Measurements from ENCODE around the gene BSND. TPM values are rescaled to one million over a fixed set of nuclear protein-coding genes. Genes with fewer than 3 reads are reported as not detected.

The BSND gene
- total and polyA plus RNA-seq, 8 donors: not detected

DNA sequence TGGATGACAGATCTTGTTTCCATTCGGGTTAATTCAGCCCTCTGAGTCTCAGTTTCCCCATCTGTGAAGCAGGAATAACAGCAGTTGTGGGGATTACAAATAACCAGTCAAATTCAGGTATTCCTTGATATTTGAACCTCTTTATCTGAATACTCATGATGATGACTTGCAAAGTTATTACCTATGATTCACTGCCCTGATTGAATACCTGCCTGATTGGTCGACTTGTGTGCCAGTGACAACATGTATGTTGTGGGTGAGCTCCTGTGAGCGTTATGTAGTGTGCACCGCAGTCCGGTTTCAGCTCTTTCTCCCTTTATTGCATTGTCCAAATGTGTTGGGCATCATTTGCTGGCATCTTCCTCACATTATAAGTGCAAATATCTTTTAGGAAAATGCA, 27.8 kb upstream of the BSND start:
- DNase-seq: no peak
- TF ChIP-seq EP300 (IDR thresholded peaks at IDR 0.05): no peak
- TF ChIP-seq, protein P1, sequence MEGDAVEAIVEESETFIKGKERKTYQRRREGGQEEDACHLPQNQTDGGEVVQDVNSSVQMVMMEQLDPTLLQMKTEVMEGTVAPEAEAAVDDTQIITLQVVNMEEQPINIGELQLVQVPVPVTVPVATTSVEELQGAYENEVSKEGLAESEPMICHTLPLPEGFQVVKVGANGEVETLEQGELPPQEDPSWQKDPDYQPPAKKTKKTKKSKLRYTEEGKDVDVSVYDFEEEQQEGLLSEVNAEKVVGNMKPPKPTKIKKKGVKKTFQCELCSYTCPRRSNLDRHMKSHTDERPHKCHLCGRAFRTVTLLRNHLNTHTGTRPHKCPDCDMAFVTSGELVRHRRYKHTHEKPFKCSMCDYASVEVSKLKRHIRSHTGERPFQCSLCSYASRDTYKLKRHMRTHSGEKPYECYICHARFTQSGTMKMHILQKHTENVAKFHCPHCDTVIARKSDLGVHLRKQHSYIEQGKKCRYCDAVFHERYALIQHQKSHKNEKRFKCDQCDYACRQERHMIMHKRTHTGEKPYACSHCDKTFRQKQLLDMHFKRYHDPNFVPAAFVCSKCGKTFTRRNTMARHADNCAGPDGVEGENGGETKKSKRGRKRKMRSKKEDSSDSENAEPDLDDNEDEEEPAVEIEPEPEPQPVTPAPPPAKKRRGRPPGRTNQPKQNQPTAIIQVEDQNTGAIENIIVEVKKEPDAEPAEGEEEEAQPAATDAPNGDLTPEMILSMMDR (IDR thresholded peaks at IDR 0.05): no peak
- TF ChIP-seq POLR2A (IDR thresholded peaks at IDR 0.05): no peak
- TF ChIP-seq POLR2AphosphoS5 (IDR thresholded peaks at IDR 0.05): no peak
- Histone ChIP-seq H3K4me1 (peaks cover 0 to 29% (median 10%) of the 10 kb centered on the region in 4 donors), H3K4me3 (no peak overlapping the region), H3K27me3 (no peaks in the 10 kb centered on the region), H3K9me3 (no peaks in the 10 kb centered on the region), H3K36me3 (no peaks in the 10 kb centered on the region), H3K27ac (peak overlapping the region in 1 of 5 donors; percentile 16)
- 78 to 85% (median 82%) methylated on average over 5 of the region's 5 CpGs for WGBS, 5 donors
- intact Hi-C loops (cut with DNase I; ENCODE audit: low total_unique reads): no loop called here

DNA sequence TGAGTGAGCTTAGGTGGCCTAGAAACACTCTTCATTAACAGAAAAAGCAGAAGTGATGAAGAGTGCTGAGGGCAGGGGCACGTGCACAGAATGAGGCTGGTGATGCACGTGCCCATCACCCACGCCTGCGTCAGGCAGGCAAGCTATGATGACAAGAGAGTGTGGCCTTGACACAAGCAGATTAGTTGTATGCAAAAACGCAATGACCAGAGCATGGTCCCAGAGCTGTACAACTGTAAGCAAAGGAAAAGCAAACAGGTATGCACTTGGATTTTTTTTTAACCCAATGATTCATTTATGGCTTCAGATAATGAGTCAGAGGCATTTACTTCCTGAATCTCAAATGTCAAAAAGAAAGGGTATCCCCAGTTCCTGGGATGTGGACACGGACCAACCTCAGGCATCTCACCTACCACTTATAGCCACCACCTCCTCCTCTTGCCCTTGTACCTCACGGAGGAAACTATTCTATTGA, 27.4 kb upstream of the BSND start:
- TF ChIP-seq, protein P1 (IDR thresholded peaks at IDR 0.05): no peak
- peak in 1 of 3 donors; percentile 23 for TF ChIP-seq POLR2AphosphoS5 (IDR thresholded peaks at IDR 0.05)
- WGBS, 5 donors: 53 to 61% (median 55%) methylated on average over 7 of the region's 7 CpGs

DNA sequence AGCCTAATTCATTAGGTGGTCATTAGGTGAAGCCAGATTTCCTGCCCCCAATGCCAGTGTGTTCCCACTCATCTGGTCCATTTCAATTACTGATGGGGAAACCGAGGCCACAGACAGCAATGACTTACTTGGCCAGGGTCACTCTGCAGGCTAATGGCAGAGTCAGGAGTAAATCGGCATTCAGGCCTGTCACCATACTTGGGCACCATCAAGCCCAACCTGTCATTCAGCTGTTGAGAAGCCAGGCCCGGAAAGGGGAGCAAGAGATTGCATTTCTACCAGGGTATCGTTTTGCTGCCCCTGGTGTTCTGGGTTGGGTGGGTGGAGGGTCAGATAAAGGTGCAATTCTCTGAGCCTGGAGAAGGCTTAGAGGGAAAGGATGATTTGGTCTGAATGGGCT, 26.3 kb upstream of the BSND start:
- no peak for DNase-seq

More for the DNA sequence above, 27.4 kb upstream of the BSND start:
- Histone ChIP-seq H3K4me3 (no peak overlapping the region), H3K4me1 (peaks cover 0 to 25% (median 11%) of the 10 kb centered on the region in 4 donors), H3K9me3 (no peaks in the 10 kb centered on the region), H3K36me3 (no peaks in the 10 kb centered on the region), H3K27me3 (no peaks in the 10 kb centered on the region), H3K27ac (peak overlapping the region in 1 of 5 donors; percentile 16)
- intact Hi-C loops (cut with DNase I; ENCODE audit: low total_unique reads): no loop called here
- DNase-seq: peak in 1 of 2 donors; percentile 29

DNA sequence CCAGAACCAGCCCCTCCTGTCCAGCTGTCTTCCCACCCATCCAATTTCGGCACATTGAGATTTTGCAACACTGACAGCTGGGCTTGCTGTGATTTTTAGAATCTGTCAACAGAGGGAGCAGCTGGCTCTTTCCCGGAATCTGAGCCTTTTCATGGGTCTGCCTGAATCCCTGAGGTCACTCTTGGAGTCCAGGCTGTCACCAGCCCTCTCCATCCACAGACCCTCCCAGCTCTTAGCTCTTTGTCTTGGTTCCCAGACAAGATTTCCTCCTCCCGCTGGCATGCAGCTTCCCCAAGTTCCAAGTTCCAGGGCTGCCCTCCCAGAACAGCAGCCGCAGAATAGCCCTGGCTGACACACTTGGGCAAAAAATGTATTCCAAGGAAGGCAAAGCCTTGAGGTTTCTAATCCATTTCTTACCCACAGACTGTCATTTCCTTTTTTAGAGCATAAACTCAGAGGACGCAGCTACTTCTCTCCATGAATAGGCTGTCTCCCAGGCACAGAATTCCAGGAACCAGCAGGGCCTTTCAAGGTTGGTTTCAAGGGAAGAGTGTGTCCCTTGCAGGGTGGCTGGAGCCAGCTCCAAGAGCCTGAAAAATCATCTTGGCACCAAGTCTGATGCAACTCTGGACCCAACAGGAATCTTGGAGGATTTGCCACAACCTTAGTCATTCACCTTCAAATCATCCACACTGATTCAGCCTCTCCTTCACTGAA, 25.4 kb upstream of the BSND start:
- H3K27me3 ChIP-seq: no peaks in the 10 kb centered on the region
- no peak overlapping the region for H3K4me3 ChIP-seq
- peak; percentile 35 to 60 for DNase-seq
- H3K36me3 ChIP-seq: no peaks in the 10 kb centered on the region
- TF ChIP-seq EP300 (IDR thresholded peaks at IDR 0.05): peak; percentile 21
- peak in 2 of 3 donors; percentile 23 to 45 for TF ChIP-seq POLR2AphosphoS5 (IDR thresholded peaks at IDR 0.05)
- TF ChIP-seq POLR2A (IDR thresholded peaks at IDR 0.05): no peak
- TF ChIP-seq, protein P1 (IDR thresholded peaks at IDR 0.05): peak in 2 of 7 experiments; percentile 12 to 21
- peaks cover 0 to 40% (median 22%) of the 10 kb centered on the region in 4 donors for H3K4me1 ChIP-seq
- peak overlapping the region in 4 of 5 donors; percentile 35 to 81 (median 70) for H3K27ac ChIP-seq
- WGBS, 5 donors: 28 to 39% (median 38%) methylated on average over 5 of the region's 5 CpGs
- no peaks in the 10 kb centered on the region for H3K9me3 ChIP-seq
- intact Hi-C loops (cut with DNase I; ENCODE audit: low total_unique reads): no loop called here

More for the DNA sequence above, 26.3 kb upstream of the BSND start:
- intact Hi-C loops (cut with DNase I; ENCODE audit: low total_unique reads): no loop called here
- no peak overlapping the region for H3K4me3 ChIP-seq
- WGBS, 5 donors: 83 to 94% (median 88%) methylated on average over 4 of the region's 4 CpGs
- H3K27me3 ChIP-seq: no peaks in the 10 kb centered on the region
- H3K9me3 ChIP-seq: no peaks in the 10 kb centered on the region
- peaks cover 0 to 33% (median 21%) of the 10 kb centered on the region in 4 donors for H3K4me1 ChIP-seq
- H3K27ac ChIP-seq: peak overlapping the region in 3 of 5 donors; percentile 35 to 81 (median 71)
- no peaks in the 10 kb centered on the region for H3K36me3 ChIP-seq
- TF ChIP-seq POLR2A (IDR thresholded peaks at IDR 0.05) (no peak), POLR2AphosphoS5 (IDR thresholded peaks at IDR 0.05) (no peak), EP300 (IDR thresholded peaks at IDR 0.05) (no peak)
- TF ChIP-seq, protein P1 (IDR thresholded peaks at IDR 0.05): no peak

Measured in stomach (tissue), 9 donors.